ENCODE measurements around the gene LPXN.

GRCh38 chr11:58502004-58502403, 73.7 kb downstream of the LPXN start:
- TF ChIP-seq, protein P1, sequence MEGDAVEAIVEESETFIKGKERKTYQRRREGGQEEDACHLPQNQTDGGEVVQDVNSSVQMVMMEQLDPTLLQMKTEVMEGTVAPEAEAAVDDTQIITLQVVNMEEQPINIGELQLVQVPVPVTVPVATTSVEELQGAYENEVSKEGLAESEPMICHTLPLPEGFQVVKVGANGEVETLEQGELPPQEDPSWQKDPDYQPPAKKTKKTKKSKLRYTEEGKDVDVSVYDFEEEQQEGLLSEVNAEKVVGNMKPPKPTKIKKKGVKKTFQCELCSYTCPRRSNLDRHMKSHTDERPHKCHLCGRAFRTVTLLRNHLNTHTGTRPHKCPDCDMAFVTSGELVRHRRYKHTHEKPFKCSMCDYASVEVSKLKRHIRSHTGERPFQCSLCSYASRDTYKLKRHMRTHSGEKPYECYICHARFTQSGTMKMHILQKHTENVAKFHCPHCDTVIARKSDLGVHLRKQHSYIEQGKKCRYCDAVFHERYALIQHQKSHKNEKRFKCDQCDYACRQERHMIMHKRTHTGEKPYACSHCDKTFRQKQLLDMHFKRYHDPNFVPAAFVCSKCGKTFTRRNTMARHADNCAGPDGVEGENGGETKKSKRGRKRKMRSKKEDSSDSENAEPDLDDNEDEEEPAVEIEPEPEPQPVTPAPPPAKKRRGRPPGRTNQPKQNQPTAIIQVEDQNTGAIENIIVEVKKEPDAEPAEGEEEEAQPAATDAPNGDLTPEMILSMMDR (IDR thresholded peaks at IDR 0.05 in 2 of 3, conservative IDR thresholded peaks at IDR 0.05 in 1 of 3; ENCODE audit: control insufficient read depth in 2 of 3, extremely low read depth in 1 of 3, insufficient read depth in 1 of 3, low read depth in 3 of 3, low read length in 3 of 3) = no peak
- no peak for TF ChIP-seq ESRRA (IDR thresholded peaks at IDR 0.05; ENCODE audit: low read length)
- no peak for TF ChIP-seq YY1 (IDR thresholded peaks at IDR 0.05; ENCODE audit: low read depth, low read length)

Measured in GM12878 (cell line).